ENCODE data around the gene SARDH.
"Not testable (repeated sequence)": the region's sequence is repeated elsewhere in the genome, so short reads cannot be mapped to it uniquely, and the experiment has no call there.

SARDH gene

GRCh38 chr9:133679056-133679455, 59.1 kb downstream of the SARDH start:
- H3K4me3 ChIP-seq (ENCODE audit: low read depth, low read length), result no peak overlapping the region
- DNase-seq (ENCODE audit: low read depth), result no peak
- no peak for TF ChIP-seq CTCF (IDR thresholded peaks at IDR 0.05; ENCODE audit: insufficient read depth, low read depth, low read length, missing control alignments)

- TF ChIP-seq CTCF (IDR thresholded peaks at IDR 0.05; ENCODE audit: insufficient read depth, low read depth, low read length, missing control alignments), result no peak
- no peak overlapping the region for H3K4me3 ChIP-seq (ENCODE audit: low read depth, low read length)
- no peak for DNase-seq (ENCODE audit: low read depth)
These were observed 60.8 kb downstream of the SARDH start for GRCh38 chr9:133677126-133678010.

- TF ChIP-seq CTCF (IDR thresholded peaks at IDR 0.05; ENCODE audit: insufficient read depth, low read depth, low read length, missing control alignments), result no peak
- no peak for DNase-seq (ENCODE audit: low read depth)
- no peak overlapping the region for H3K4me3 ChIP-seq (ENCODE audit: low read depth, low read length)
These were observed 61.7 kb downstream of the SARDH start for GRCh38 chr9:133676450-133676849.

- H3K4me3 ChIP-seq (ENCODE audit: low read depth, low read length), result not testable (repeated sequence)
These were observed 62.4 kb downstream of the SARDH start for GRCh38 chr9:133675796-133676195.

GRCh38 chr9:133674091-133674490, 64.1 kb downstream of the SARDH start:
- no peak overlapping the region for H3K4me3 ChIP-seq (ENCODE audit: low read depth, low read length)
- no peak for TF ChIP-seq CTCF (IDR thresholded peaks at IDR 0.05; ENCODE audit: insufficient read depth, low read depth, low read length, missing control alignments)
- DNase-seq (ENCODE audit: low read depth), result no peak

More at GRCh38 chr9:133675796-133676195, 62.4 kb downstream of the SARDH start:
- not testable (repeated sequence) for DNase-seq (ENCODE audit: low read depth)

- DNase-seq (ENCODE audit: low read depth), result no peak
- no peak overlapping the region for H3K4me3 ChIP-seq (ENCODE audit: low read depth, low read length)
- no peak for TF ChIP-seq CTCF (IDR thresholded peaks at IDR 0.05; ENCODE audit: insufficient read depth, low read depth, low read length, missing control alignments)
These were observed 64.9 kb downstream of the SARDH start for GRCh38 chr9:133673258-133673655.

GRCh38 chr9:133672503-133673257, 65.5 kb downstream of the SARDH start:
- DNase-seq (ENCODE audit: low read depth), result no peak
- H3K4me3 ChIP-seq (ENCODE audit: low read depth, low read length), result no peak overlapping the region
- no peak for TF ChIP-seq CTCF (IDR thresholded peaks at IDR 0.05; ENCODE audit: insufficient read depth, low read depth, low read length, missing control alignments)

Measured in GM12865 (cell line).